ENCODE results near the gene CDA.
A peak's percentile ranks its signal among the peaks of the same experiment; 100 is the strongest.

CDA gene

DNA sequence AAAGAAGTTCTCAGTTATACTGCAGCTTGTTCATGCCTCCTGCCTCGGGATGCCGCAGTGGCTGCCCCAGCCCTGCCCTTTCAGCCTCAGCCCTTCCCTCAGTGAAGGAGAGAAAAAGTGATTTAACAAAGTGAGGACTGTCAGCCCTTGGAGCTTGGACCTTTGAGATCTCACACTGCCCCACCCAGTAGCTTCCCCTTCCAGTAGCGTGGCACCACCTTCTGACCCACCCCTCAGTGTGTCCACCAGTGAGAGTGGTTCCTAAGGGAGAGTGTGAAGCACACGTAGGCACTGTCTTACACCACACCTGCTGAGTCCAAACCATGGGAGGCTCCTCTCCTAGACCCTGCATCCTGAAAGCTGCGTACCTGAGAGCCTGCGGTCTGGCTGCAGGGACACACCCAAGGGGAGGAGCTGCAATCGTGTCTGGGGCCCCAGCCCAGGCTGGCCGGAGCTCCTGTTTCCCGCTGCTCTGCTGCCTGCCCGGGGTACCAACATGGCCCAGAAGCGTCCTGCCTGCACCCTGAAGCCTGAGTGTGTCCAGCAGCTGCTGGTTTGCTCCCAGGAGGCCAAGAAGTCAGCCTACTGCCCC is at the start of gene CDA:
Gene CDA, plus strand, starts transcription at position 464 of the 592 bp plus-strand sequence. Its CDS starts 33 bp downstream, at position 497.
- no peak within 1 kb of the TSS for H3K4me3 ChIP-seq (ENCODE audit: low read depth, low read length)
- TF ChIP-seq, protein P1, sequence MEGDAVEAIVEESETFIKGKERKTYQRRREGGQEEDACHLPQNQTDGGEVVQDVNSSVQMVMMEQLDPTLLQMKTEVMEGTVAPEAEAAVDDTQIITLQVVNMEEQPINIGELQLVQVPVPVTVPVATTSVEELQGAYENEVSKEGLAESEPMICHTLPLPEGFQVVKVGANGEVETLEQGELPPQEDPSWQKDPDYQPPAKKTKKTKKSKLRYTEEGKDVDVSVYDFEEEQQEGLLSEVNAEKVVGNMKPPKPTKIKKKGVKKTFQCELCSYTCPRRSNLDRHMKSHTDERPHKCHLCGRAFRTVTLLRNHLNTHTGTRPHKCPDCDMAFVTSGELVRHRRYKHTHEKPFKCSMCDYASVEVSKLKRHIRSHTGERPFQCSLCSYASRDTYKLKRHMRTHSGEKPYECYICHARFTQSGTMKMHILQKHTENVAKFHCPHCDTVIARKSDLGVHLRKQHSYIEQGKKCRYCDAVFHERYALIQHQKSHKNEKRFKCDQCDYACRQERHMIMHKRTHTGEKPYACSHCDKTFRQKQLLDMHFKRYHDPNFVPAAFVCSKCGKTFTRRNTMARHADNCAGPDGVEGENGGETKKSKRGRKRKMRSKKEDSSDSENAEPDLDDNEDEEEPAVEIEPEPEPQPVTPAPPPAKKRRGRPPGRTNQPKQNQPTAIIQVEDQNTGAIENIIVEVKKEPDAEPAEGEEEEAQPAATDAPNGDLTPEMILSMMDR (IDR thresholded peaks at IDR 0.05; ENCODE audit: low read depth, low read length) = no peak
- in situ Hi-C loops (cut with HindIII; ENCODE audit: low sequenced_read_pairs) = no loop called here
- DNase-seq (ENCODE audit: low read depth, low spot score) = no peak

DNA sequence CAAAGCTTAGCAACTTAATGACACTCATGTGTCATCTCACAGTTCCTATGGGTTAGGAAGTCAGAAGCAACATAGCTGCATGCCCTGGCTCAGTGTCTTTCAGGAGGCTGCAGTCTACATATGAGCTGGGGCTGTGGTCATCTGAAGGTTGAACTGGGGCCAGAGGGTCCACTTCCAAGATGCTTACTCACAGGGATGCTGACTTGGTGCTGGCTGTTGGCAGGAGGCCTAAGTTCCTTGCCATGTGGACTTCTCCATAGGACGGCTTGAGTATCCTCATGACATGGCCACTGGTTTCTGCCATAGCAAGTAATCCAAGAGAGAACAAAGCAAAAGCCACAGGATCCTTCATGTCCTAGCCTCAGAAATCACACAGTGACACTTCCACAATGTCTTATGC is 48.6 kb upstream of the CDA start:
- in situ Hi-C loops (cut with HindIII; ENCODE audit: low sequenced_read_pairs) = no loop called here

DNA sequence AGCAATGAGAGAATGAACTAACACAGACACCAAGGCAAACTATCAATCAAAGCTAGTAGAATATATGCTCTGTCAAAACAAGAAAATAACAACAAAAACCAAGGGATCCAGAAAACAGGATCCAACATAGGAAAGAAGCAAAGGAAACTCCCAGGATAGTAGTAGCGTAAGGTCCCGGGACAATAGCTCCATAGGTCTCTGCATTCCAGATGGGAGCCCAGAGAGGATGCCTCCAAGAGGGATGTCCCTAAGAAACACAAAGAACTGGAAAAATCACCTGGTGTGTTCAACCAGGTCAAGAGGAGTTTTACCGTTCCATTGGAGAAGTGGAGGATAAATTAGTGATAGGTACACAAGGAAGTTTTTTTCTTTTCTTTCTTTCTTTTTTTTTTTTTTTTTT is 42.3 kb upstream of the CDA start:
- in situ Hi-C loops (cut with HindIII; ENCODE audit: low sequenced_read_pairs) = no loop called here

More for the DNA sequence above, 48.6 kb upstream of the CDA start:
- H3K4me3 ChIP-seq (ENCODE audit: low read depth, low read length) = no peak overlapping the region
- DNase-seq (ENCODE audit: low read depth, low spot score) = no peak
- TF ChIP-seq, protein P1 (IDR thresholded peaks at IDR 0.05; ENCODE audit: low read depth, low read length) = no peak

DNA sequence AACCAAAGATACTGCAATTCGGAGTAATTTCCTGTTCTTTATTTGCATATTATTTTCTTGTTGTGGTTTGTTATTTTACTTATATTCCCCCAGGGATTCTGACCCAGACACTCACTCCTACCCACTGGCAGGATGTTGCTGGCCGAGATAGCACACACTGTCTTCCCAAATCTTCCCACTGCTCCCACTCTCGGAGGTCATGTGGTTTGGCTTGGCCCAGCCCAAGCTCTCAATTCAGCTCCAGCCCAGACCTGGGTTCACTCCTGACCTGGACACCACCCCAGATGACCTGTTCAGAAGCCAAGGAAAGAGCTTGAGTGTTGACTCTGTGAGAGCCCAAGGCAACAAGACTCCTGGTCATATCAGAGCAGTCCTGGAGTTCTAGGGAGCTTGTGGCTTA is 37.7 kb upstream of the CDA start:
- in situ Hi-C loops (cut with HindIII; ENCODE audit: low sequenced_read_pairs) = no loop called here

More for the DNA sequence above, 42.3 kb upstream of the CDA start:
- DNase-seq (ENCODE audit: low read depth, low spot score) = no peak
- H3K4me3 ChIP-seq (ENCODE audit: low read depth, low read length) = no peak overlapping the region
- TF ChIP-seq, protein P1 (IDR thresholded peaks at IDR 0.05; ENCODE audit: low read depth, low read length) = no peak

DNA sequence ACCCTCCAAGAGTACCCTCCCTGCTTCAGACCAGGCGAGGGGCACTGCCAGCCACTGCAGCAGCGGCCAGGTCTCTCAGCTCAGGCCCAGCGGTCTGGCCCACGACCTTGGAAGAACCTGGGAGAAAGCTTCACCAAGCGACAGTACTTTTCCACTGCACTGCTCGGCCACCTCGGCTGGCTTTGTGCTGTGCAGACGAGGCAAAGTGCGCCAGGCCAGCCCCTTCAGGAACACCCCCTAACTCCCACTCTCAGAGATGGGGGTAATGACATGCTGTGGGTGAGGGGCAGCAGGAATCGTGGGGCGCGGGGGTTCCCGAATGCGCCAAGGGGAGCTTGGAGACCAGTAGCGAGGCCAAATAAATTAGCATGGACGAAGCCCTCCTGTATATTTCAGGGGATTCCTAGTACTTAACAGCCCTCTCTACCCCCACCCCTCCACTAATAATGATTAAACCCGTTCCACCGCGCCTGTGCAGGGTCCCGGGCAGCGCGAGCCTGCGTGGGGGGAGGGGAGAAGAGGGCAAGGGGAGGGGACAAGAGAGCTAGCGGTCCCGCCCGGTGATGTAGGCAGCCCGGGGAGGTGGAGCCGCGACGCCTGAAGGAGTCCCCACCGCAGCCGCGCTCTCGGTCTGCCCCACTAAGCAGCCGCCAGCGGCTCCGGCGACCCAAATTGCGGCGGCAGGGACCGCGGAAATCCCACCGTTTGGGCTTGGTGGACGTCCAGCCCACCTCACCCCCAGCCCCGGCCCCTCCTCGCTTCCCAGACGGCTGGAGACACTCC is 36.8 kb upstream of the CDA start, which contains the start of gene FAM43B:
Gene FAM43B, plus strand, starts transcription at position 629 of the 783 bp plus-strand sequence. CDS start 401 bp downstream, outside the sequence.
- H3K4me3 ChIP-seq (ENCODE audit: low read depth, low read length) = peak within 1 kb of the TSS; percentile 10
- no peak for DNase-seq (ENCODE audit: low read depth, low spot score)
- in situ Hi-C loops (cut with HindIII; ENCODE audit: low sequenced_read_pairs) = no loop called here
- TF ChIP-seq, protein P1 (IDR thresholded peaks at IDR 0.05; ENCODE audit: low read depth, low read length) = no peak

More for the DNA sequence above, 37.7 kb upstream of the CDA start:
- TF ChIP-seq, protein P1 (IDR thresholded peaks at IDR 0.05; ENCODE audit: low read depth, low read length) = no peak
- DNase-seq (ENCODE audit: low read depth, low spot score) = no peak
- H3K4me3 ChIP-seq (ENCODE audit: low read depth, low read length) = no peak overlapping the region

DNA sequence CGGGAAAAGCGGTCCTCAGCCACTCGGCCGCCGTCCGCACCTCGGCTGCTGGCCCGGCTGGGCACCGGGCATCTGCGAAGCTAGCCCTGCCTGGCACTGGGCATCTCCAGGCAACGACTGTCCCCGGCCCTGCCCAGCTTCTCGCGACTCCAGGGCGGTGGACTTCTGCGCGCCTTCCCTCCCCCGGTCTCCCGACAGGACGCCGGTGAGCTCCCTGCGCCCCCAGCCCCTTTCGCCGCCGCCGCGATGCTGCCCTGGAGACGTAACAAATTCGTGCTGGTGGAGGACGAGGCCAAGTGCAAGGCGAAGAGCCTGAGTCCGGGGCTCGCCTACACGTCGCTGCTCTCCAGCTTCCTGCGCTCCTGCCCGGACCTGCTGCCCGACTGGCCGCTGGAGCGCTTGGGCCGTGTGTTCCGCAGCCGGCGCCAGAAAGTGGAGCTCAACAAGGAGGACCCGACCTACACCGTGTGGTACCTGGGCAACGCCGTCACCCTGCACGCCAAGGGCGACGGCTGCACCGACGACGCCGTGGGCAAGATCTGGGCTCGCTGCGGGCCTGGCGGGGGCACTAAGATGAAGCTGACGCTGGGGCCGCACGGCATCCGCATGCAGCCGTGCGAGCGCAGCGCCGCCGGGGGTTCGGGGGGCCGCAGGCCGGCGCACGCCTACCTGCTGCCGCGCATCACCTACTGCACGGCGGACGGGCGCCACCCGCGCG is 36.0 kb upstream of the CDA start:
- TF ChIP-seq, protein P1 (IDR thresholded peaks at IDR 0.05; ENCODE audit: low read depth, low read length) = no peak
- in situ Hi-C loops (cut with HindIII; ENCODE audit: low sequenced_read_pairs) = no loop called here
- H3K4me3 ChIP-seq (ENCODE audit: low read depth, low read length) = no peak overlapping the region
- DNase-seq (ENCODE audit: low read depth, low spot score) = peak; percentile 20
